Testis (tissue), 2 donors: ENCODE results near the gene PTPRCAP.

Experiments
- POLR2A ChIP-seq: fragments of 450-650 bp; IDR thresholded peaks from one replicate; pipeline ENCODE4 v1.6.1; 2017; ENCODE audit warnings: antibody characterized with exemption, mild to moderate bottlenecking, moderate library complexity
- TF ChIP-seq, protein P1 (sequence below), 3 experiments: fragments of 450-650 bp in 2 of 3; fragments of 200-600 bp in 1 of 3; sonication (generic) in 1 of 3; IDR thresholded peaks; one replicate each; pipeline ENCODE4 v1.5.1; 2016 to 2019; ENCODE audit warnings: antibody characterized with exemption in 3 of 3, mild to moderate bottlenecking in 2 of 3, moderate library complexity in 1 of 3

- TF ChIP-seq POLR2A = no peak
- TF ChIP-seq, protein P1, sequence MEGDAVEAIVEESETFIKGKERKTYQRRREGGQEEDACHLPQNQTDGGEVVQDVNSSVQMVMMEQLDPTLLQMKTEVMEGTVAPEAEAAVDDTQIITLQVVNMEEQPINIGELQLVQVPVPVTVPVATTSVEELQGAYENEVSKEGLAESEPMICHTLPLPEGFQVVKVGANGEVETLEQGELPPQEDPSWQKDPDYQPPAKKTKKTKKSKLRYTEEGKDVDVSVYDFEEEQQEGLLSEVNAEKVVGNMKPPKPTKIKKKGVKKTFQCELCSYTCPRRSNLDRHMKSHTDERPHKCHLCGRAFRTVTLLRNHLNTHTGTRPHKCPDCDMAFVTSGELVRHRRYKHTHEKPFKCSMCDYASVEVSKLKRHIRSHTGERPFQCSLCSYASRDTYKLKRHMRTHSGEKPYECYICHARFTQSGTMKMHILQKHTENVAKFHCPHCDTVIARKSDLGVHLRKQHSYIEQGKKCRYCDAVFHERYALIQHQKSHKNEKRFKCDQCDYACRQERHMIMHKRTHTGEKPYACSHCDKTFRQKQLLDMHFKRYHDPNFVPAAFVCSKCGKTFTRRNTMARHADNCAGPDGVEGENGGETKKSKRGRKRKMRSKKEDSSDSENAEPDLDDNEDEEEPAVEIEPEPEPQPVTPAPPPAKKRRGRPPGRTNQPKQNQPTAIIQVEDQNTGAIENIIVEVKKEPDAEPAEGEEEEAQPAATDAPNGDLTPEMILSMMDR (IDR thresholded peaks at IDR 0.05) = no peak
These were observed 30.6 kb upstream of the PTPRCAP start for GRCh38 chr11:67468056-67468455.
